ENCODE results near the gene RELN.

RELN gene

DNA sequence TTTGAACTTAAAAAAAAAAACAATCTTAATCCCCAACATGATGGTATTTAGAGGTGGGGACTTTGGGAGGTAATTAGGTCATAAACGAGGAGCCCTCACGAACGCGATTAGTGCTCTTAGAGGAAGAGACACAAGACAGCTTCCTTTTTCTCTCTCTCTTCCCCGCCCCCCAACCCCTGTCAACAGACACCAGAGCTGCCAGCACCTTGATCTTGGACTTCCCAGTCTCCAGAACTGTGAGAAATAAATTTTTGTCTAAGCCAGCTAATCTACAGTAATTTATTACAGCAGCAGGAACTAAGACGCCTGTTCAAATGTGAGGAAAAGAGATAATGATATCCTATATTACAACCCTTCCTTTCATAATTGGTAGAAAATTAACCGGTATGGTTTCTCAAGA is 40.1 kb downstream of the RELN start:
- 88% methylated on average over 4 of the region's 7 CpGs for WGBS (ENCODE audit: insufficient coverage)
- no peaks in the 10 kb centered on the region for H3K27me3 ChIP-seq (replicated peaks in 2 of 5; ENCODE audit: control insufficient read depth in 4 of 5, insufficient read depth in 5 of 5, low read length in 4 of 5)
- ChIA-PET POLR2A (no interaction called here), CTCF (no interaction called here)
- H3K27ac ChIP-seq (ENCODE audit: insufficient read depth in 1 of 2, low read depth in 1 of 2, low read length in 2 of 2, poor library complexity in 1 of 2, severe bottlenecking in 2 of 2): no peak overlapping the region
- no peaks in the 10 kb centered on the region for H3K36me3 ChIP-seq (ENCODE audit: control insufficient read depth in 4 of 4, insufficient read depth in 4 of 4, low read length in 3 of 4)
- H3K9me3 ChIP-seq (ENCODE audit: control extremely low read depth in 1 of 5, control insufficient read depth in 4 of 5, insufficient read depth in 2 of 5, low read depth in 1 of 5, low read length in 4 of 5): no peaks in the 10 kb centered on the region
- no peak for DNase-seq
- no peaks in the 10 kb centered on the region for H3K4me1 ChIP-seq (ENCODE audit: control extremely low read depth in 1 of 4, control insufficient read depth in 4 of 4, insufficient read depth in 4 of 4, low read length in 3 of 4)
- no peak overlapping the region for H3K4me3 ChIP-seq (ENCODE audit: control insufficient read depth in 1 of 7, extremely low read depth in 1 of 7, insufficient read depth in 4 of 7, low read depth in 2 of 7, low read length in 6 of 7)

DNA sequence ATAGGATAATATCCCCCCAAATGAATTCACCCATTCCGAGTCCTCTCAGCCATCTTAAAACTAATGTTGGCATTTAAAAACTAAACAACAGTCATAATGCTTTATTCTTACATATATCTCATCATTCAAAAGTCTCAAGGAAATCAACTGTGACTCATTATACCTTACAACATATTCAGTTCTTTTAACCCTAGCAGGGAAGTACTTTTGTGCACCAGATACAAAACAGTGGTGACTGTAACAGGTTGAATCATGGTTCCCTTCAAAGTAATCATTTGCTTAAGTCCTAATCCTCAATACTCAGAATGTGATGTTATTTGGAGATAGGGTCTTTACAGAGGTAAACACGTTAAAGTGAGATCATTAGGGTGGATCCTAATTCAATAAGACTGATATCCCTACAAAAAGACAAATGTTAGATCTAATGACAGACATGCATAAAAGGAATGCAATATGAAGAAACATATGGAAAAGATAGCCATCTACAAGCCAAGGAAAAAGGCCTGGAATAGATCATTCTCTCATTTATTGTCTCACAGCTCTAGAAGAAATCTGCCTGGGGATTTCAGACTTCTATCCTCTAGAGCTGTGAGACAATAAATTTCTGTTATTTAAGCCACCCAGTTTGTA is 42.3 kb downstream of the RELN start:
- ChIA-PET POLR2A (no interaction called here), CTCF (no interaction called here)
- WGBS (ENCODE audit: insufficient coverage): no CpG with 5 or more reads among the region's 2 CpGs

DNA sequence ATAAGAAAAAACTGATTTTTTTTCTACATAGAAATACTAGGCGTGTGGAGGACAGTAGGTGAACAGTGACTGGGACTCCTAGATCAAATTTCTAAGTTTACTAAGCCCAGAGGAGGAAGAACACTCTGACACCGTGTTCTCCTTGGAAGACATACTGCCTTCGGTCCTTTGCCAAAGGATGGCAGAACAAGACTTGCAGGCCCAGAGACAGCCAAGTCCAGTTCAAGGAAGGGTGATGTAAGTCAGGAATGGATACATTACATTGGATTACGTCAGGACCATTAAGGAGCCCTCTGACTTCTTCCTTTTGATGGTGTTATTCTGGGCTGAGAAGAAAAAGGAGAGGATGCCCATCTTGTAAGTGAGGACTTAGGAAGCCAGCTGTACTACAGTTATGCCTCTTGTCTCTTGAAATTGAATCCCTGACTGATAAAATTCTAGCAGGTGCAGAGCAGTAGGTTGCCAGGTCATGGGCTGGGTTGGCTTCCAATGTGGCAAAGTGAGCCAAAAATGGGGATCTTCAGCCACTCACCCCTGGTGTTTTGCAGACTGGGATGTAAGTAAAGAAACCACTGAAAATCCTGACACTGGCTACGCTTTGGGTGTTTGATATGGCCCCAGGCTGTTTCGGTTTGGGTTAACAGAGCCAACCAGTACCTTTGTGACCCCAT is 45.1 kb downstream of the RELN start:
- Histone ChIP-seq H3K27ac (ENCODE audit: insufficient read depth in 1 of 2, low read depth in 1 of 2, low read length in 2 of 2, poor library complexity in 1 of 2, severe bottlenecking in 2 of 2) (no peak overlapping the region), H3K4me1 (ENCODE audit: control extremely low read depth in 1 of 4, control insufficient read depth in 4 of 4, insufficient read depth in 4 of 4, low read length in 3 of 4) (no peaks in the 10 kb centered on the region), H3K27me3 (replicated peaks in 2 of 5; ENCODE audit: control insufficient read depth in 4 of 5, insufficient read depth in 5 of 5, low read length in 4 of 5) (no peaks in the 10 kb centered on the region), H3K9me3 (ENCODE audit: control extremely low read depth in 1 of 5, control insufficient read depth in 4 of 5, insufficient read depth in 2 of 5, low read depth in 1 of 5, low read length in 4 of 5) (no peaks in the 10 kb centered on the region), H3K36me3 (ENCODE audit: control insufficient read depth in 4 of 4, insufficient read depth in 4 of 4, low read length in 3 of 4) (no peaks in the 10 kb centered on the region), H3K4me3 (ENCODE audit: control insufficient read depth in 1 of 7, extremely low read depth in 1 of 7, insufficient read depth in 4 of 7, low read depth in 2 of 7, low read length in 6 of 7) (no peak overlapping the region)
- CTCF ChIA-PET: no interaction called here
- POLR2A ChIA-PET: no interaction called here
- WGBS (ENCODE audit: insufficient coverage): 100% methylated on average over 3 of the region's 6 CpGs
- DNase-seq: no peak

More for the DNA sequence above, 42.3 kb downstream of the RELN start:
- Histone ChIP-seq H3K4me1 (ENCODE audit: control extremely low read depth in 1 of 4, control insufficient read depth in 4 of 4, insufficient read depth in 4 of 4, low read length in 3 of 4) (no peaks in the 10 kb centered on the region), H3K36me3 (ENCODE audit: control insufficient read depth in 4 of 4, insufficient read depth in 4 of 4, low read length in 3 of 4) (no peaks in the 10 kb centered on the region), H3K4me3 (ENCODE audit: control insufficient read depth in 1 of 7, extremely low read depth in 1 of 7, insufficient read depth in 4 of 7, low read depth in 2 of 7, low read length in 6 of 7) (no peak overlapping the region), H3K27me3 (replicated peaks in 2 of 5; ENCODE audit: control insufficient read depth in 4 of 5, insufficient read depth in 5 of 5, low read length in 4 of 5) (no peaks in the 10 kb centered on the region), H3K27ac (ENCODE audit: insufficient read depth in 1 of 2, low read depth in 1 of 2, low read length in 2 of 2, poor library complexity in 1 of 2, severe bottlenecking in 2 of 2) (no peak overlapping the region), H3K9me3 (ENCODE audit: control extremely low read depth in 1 of 5, control insufficient read depth in 4 of 5, insufficient read depth in 2 of 5, low read depth in 1 of 5, low read length in 4 of 5) (no peaks in the 10 kb centered on the region)
- no peak for DNase-seq

DNA sequence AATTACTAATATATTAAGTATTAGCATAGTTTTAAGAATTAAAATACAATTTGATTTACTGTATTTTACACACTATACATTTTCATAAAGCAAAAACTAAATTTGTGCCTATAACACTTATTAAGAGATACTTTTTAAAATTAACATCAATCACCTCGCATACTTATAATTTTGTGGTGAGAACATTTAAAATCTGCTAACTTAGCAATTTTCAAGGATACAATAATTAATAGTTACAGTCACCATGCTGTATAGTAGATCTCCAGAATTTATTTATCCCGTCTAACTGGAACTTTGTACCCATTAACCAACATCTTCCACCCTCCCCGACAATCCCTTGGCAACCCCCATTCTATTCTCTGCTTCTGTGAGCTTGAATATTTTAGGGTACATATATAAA is 47.5 kb downstream of the RELN start:
- no peak overlapping the region for H3K4me3 ChIP-seq (ENCODE audit: control insufficient read depth in 1 of 7, extremely low read depth in 1 of 7, insufficient read depth in 4 of 7, low read depth in 2 of 7, low read length in 6 of 7)
- ChIA-PET POLR2A (no interaction called here), CTCF (no interaction called here)
- no peak overlapping the region for H3K27ac ChIP-seq (ENCODE audit: insufficient read depth in 1 of 2, low read depth in 1 of 2, low read length in 2 of 2, poor library complexity in 1 of 2, severe bottlenecking in 2 of 2)
- no peaks in the 10 kb centered on the region for H3K4me1 ChIP-seq (ENCODE audit: control extremely low read depth in 1 of 4, control insufficient read depth in 4 of 4, insufficient read depth in 4 of 4, low read length in 3 of 4)
- WGBS (ENCODE audit: insufficient coverage): no CpG with 5 or more reads among the region's 3 CpGs
- H3K9me3 ChIP-seq (ENCODE audit: control extremely low read depth in 1 of 5, control insufficient read depth in 4 of 5, insufficient read depth in 2 of 5, low read depth in 1 of 5, low read length in 4 of 5): no peaks in the 10 kb centered on the region
- no peak for DNase-seq
- no peaks in the 10 kb centered on the region for H3K36me3 ChIP-seq (ENCODE audit: control insufficient read depth in 4 of 4, insufficient read depth in 4 of 4, low read length in 3 of 4)
- H3K27me3 ChIP-seq (replicated peaks in 2 of 5; ENCODE audit: control insufficient read depth in 4 of 5, insufficient read depth in 5 of 5, low read length in 4 of 5): no peaks in the 10 kb centered on the region

DNA sequence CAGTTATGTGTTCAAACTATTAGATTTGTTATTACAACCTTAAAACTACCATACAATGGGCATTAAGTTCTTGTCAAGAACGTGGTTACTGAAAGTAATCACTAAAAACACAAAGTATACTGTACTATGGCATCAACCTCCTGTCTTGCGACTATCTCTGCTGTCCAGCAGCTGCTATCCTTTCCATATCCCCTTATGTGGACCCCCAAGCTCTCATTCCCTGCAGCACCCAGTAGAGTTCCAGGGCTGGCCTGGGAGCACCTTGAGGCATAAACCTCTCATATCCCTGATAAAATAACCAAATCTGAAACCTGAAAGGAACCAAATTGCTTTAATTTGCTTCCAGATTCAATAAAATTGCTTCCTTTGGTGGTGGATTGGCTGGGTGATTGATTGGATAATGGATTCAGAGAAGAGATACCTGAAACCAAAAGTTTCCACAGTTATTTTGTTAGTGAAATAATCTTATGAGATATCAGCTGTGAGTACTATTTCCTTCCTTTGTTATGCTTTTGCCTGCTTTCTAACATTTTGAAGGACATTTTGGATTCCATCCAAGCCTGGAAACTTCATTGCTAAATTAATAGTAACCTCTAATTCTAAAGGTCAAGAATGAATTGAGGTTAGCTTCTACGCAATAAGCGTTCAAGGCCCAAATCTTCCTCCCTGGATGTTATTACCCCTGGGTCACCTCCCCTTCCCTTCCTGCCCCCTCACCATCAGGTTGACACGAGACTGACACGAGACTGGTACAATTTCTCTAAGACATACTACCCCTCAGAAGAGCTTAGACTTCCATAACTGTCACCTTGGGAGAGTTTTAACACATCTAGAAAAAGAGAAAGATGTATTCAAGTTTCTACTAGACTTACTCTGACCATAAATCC is 48.8 kb downstream of the RELN start:
- H3K36me3 ChIP-seq (ENCODE audit: control insufficient read depth in 4 of 4, insufficient read depth in 4 of 4, low read length in 3 of 4): no peaks in the 10 kb centered on the region
- H3K4me1 ChIP-seq (ENCODE audit: control extremely low read depth in 1 of 4, control insufficient read depth in 4 of 4, insufficient read depth in 4 of 4, low read length in 3 of 4): no peaks in the 10 kb centered on the region
- no peaks in the 10 kb centered on the region for H3K9me3 ChIP-seq (ENCODE audit: control extremely low read depth in 1 of 5, control insufficient read depth in 4 of 5, insufficient read depth in 2 of 5, low read depth in 1 of 5, low read length in 4 of 5)
- POLR2A ChIA-PET: no interaction called here
- no peak for DNase-seq
- CTCF ChIA-PET: no interaction called here
- no peaks in the 10 kb centered on the region for H3K27me3 ChIP-seq (replicated peaks in 2 of 5; ENCODE audit: control insufficient read depth in 4 of 5, insufficient read depth in 5 of 5, low read length in 4 of 5)
- H3K27ac ChIP-seq (ENCODE audit: insufficient read depth in 1 of 2, low read depth in 1 of 2, low read length in 2 of 2, poor library complexity in 1 of 2, severe bottlenecking in 2 of 2): no peak overlapping the region
- no peak overlapping the region for H3K4me3 ChIP-seq (ENCODE audit: control insufficient read depth in 1 of 7, extremely low read depth in 1 of 7, insufficient read depth in 4 of 7, low read depth in 2 of 7, low read length in 6 of 7)
- 79% methylated on average over 2 of the region's 6 CpGs for WGBS (ENCODE audit: insufficient coverage)

DNA sequence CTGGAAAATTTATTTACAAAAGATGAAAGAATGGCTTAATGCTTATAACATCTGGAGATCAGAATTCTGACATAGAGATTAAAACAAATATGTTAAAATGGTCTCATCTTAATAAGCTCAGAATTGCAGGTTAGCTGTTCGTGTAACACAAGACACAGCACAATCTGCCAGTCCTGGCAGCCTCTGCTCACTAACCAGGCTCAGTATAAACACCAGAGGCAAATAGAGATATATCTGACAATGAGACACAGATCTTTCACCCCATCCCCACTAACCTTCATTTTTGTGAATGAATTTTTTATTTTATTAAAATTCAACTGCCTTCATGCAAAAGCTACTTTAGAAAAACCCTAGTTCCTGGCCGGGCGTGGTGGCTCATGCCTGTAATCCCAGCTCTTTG is 51.8 kb downstream of the RELN start:
- CTCF ChIA-PET: no interaction called here
- 93% methylated on average over 3 of the region's 3 CpGs for WGBS (ENCODE audit: insufficient coverage)
- no peak for DNase-seq

DNA sequence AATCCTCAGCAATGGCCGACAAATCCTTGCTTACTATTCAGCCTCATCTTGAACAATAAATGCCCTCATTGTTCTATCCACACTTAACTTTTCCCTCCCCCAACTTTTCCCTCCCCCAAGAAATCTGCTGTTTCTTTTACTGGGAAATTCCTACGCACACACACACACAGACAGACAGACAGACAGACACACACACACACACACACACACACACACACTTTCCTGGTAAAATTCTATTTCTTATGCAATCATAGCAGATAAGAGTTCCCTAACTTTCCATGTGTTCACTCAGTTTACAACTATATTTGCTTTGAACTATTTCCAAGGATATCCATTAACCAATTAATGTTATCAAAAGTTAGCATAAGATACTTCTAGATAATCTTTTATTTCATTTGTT is 52.9 kb downstream of the RELN start:
- no peak overlapping the region for H3K4me3 ChIP-seq (ENCODE audit: control insufficient read depth in 1 of 7, extremely low read depth in 1 of 7, insufficient read depth in 4 of 7, low read depth in 2 of 7, low read length in 6 of 7)
- 100% methylated on average over 2 of the region's 2 CpGs for WGBS (ENCODE audit: insufficient coverage)
- no peaks in the 10 kb centered on the region for H3K4me1 ChIP-seq (ENCODE audit: control extremely low read depth in 1 of 4, control insufficient read depth in 4 of 4, insufficient read depth in 4 of 4, low read length in 3 of 4)
- DNase-seq: no peak
- CTCF ChIA-PET: no interaction called here
- no peaks in the 10 kb centered on the region for H3K27me3 ChIP-seq (replicated peaks in 2 of 5; ENCODE audit: control insufficient read depth in 4 of 5, insufficient read depth in 5 of 5, low read length in 4 of 5)
- POLR2A ChIA-PET: no interaction called here
- no peaks in the 10 kb centered on the region for H3K36me3 ChIP-seq (ENCODE audit: control insufficient read depth in 4 of 4, insufficient read depth in 4 of 4, low read length in 3 of 4)
- no peak overlapping the region for H3K27ac ChIP-seq (ENCODE audit: insufficient read depth in 1 of 2, low read depth in 1 of 2, low read length in 2 of 2, poor library complexity in 1 of 2, severe bottlenecking in 2 of 2)
- H3K9me3 ChIP-seq (ENCODE audit: control extremely low read depth in 1 of 5, control insufficient read depth in 4 of 5, insufficient read depth in 2 of 5, low read depth in 1 of 5, low read length in 4 of 5): no peaks in the 10 kb centered on the region

More for the DNA sequence above, 51.8 kb downstream of the RELN start:
- H3K9me3 ChIP-seq (ENCODE audit: control extremely low read depth in 1 of 5, control insufficient read depth in 4 of 5, insufficient read depth in 2 of 5, low read depth in 1 of 5, low read length in 4 of 5): no peaks in the 10 kb centered on the region
- no peaks in the 10 kb centered on the region for H3K36me3 ChIP-seq (ENCODE audit: control insufficient read depth in 4 of 4, insufficient read depth in 4 of 4, low read length in 3 of 4)
- H3K4me3 ChIP-seq (ENCODE audit: control insufficient read depth in 1 of 7, extremely low read depth in 1 of 7, insufficient read depth in 4 of 7, low read depth in 2 of 7, low read length in 6 of 7): no peak overlapping the region
- H3K27ac ChIP-seq (ENCODE audit: insufficient read depth in 1 of 2, low read depth in 1 of 2, low read length in 2 of 2, poor library complexity in 1 of 2, severe bottlenecking in 2 of 2): no peak overlapping the region
- H3K4me1 ChIP-seq (ENCODE audit: control extremely low read depth in 1 of 4, control insufficient read depth in 4 of 4, insufficient read depth in 4 of 4, low read length in 3 of 4): no peaks in the 10 kb centered on the region
- POLR2A ChIA-PET: no interaction called here
- H3K27me3 ChIP-seq (replicated peaks in 2 of 5; ENCODE audit: control insufficient read depth in 4 of 5, insufficient read depth in 5 of 5, low read length in 4 of 5): no peaks in the 10 kb centered on the region
